ENCODE data around the gene TAS1R2.

Gene TAS1R2

GRCh38 chr1:18796950-18797349 lies 62.5 kb downstream of the TAS1R2 start:
- no peak for DNase-seq

GRCh38 chr1:18795002-18795689 lies 64.3 kb downstream of the TAS1R2 start:
- DNase-seq, result no peak

GRCh38 chr1:18794561-18794960 lies 64.9 kb downstream of the TAS1R2 start:
- no peak for DNase-seq

- DNase-seq, result no peak
Observed at GRCh38 chr1:18794051-18794450, 65.4 kb downstream of the TAS1R2 start.

- DNase-seq, result no peak
Observed at GRCh38 chr1:18793164-18793563, 66.3 kb downstream of the TAS1R2 start.

GRCh38 chr1:18792747-18793146 lies 66.7 kb downstream of the TAS1R2 start:
- no peak for DNase-seq
